GM20000 (cell line): ENCODE data around the gene P2RX2.

ENCODE experiments used
- DNase-seq: peaks from one replicate; pipeline ENCODE4 v3.0.0; 2012; ENCODE audit warnings: low spot score
- TF ChIP-seq, protein P1 (sequence below): IDR thresholded peaks from 2 replicates; pipeline ENCODE4 v1.5.1; 2012; ENCODE audit warnings: mild to moderate bottlenecking, control low read depth; ENCODE audit errors: extremely low read depth, missing control alignments

Gene P2RX2

DNA sequence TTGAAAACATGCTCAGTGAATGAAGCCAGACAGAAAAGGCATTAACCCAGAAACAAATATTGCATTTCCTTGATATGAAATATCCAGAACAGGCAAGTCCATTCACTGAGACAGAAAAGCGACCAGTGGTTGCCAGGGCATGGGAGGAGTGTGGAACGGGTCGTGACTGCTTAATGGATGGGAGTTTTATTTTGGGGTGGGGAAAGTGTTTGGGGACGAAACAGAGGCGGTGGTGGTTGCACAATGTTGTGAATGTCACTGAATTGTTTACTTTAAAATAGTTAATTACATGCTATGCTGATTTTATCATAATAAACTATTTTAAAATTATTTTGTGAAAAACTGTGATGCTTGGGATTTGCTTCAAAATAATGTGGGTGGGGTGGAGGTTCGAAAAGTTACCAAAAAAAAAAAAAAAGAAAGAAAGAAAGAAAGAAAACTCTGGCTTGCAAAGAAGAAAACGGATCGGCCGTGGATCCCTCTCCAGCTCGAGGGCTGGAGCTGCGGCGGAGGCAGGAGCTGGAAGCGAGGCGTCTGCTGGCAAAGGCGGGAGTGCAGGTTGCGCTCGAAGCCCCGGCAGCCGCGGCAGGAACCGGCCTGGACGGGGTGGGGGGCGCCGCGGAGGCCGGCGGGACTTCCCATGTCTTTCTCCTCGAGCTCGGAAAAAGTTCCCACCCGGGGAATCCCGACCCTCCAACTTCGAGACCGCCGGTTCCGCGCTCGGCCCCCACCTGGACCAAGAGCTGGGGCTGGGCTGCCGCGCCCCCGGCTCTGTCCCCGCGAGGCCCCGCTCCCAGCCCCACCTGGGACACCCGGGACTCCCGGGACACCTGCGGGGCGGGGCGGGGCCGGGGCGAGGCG, 524 bp upstream of the P2RX2 start:
- TF ChIP-seq, protein P1, sequence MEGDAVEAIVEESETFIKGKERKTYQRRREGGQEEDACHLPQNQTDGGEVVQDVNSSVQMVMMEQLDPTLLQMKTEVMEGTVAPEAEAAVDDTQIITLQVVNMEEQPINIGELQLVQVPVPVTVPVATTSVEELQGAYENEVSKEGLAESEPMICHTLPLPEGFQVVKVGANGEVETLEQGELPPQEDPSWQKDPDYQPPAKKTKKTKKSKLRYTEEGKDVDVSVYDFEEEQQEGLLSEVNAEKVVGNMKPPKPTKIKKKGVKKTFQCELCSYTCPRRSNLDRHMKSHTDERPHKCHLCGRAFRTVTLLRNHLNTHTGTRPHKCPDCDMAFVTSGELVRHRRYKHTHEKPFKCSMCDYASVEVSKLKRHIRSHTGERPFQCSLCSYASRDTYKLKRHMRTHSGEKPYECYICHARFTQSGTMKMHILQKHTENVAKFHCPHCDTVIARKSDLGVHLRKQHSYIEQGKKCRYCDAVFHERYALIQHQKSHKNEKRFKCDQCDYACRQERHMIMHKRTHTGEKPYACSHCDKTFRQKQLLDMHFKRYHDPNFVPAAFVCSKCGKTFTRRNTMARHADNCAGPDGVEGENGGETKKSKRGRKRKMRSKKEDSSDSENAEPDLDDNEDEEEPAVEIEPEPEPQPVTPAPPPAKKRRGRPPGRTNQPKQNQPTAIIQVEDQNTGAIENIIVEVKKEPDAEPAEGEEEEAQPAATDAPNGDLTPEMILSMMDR: no peak

DNA sequence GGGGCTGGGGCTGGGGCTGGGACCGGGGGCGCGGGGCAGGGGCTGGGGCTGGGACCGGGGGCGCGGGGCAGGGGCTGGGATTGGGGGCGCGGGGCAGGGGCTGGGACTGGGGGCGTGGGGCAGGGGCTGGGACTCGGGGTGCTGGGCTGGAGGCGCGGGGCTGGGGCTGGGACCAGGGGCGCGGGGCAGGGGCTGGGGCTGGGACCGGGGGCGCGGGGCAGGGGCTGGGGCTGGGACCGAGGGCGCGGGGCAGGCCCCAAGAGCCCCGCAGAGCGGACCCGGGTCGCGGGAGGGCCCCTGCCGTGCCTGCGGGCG, 452 bp downstream of the P2RX2 start:
- no peak for DNase-seq
- TF ChIP-seq, protein P1: no peak

More for the DNA sequence above, 524 bp upstream of the P2RX2 start:
- DNase-seq: no peak

DNA sequence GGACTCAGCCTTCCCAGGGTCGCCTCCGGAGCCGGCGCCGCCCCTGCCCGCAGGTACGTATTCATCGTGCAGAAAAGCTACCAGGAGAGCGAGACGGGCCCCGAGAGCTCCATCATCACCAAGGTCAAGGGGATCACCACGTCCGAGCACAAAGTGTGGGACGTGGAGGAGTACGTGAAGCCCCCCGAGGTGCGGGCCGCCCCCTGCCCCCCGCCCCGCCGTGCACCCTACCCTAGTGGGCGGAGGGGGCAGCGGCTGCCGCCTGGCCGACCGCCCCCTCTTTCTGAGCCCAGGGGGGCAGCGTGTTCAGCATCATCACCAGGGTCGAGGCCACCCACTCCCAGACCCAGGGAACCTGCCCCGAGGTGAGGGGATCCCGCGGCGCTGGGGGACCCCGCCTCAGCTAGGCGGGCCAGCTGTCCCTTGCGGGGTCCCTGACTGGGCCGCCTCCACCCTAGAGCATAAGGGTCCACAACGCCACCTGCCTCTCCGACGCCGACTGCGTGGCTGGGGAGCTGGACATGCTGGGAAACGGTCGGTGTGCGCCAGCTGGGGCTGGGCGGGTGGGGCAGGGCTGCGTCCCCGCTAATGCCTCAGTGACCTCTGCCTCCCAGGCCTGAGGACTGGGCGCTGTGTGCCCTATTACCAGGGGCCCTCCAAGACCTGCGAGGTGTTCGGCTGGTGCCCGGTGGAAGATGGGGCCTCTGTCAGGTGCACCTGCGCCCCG, 973 bp downstream of the P2RX2 start:
- no peak for DNase-seq
- TF ChIP-seq, protein P1: no peak

DNA sequence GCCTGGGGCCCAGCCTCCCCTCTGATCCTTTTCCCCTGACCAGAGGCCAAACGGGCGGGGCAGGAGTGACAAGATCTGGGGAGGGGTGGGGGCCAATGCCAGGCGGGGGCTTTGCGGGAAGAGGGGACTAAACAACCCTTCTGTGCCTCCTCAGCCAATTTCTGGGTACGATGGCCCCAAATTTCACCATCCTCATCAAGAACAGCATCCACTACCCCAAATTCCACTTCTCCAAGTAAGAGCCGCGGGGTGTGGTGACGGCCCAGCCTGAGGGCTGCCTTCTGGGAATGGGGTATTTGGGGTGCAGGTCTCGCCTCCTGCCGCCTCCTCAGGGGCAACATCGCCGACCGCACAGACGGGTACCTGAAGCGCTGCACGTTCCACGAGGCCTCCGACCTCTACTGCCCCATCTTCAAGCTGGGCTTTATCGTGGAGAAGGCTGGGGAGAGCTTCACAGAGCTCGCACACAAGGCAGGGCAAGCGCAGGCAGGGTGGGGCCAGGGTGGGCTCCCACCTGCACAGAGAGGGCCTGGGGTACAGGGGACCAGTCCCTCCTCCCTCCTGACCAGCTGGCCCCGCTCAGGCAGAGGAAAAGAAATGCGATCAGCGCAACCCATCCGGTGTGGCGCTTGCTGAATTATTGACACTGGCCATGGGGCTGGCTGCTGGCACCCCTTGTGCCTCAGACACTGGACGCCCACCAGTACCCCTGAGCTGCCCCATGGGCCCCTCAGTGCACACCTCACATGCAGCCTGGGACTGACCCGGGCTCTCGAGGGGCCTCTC, 1.7 kb downstream of the P2RX2 start:
- no peak for DNase-seq
- TF ChIP-seq, protein P1: no peak

DNA sequence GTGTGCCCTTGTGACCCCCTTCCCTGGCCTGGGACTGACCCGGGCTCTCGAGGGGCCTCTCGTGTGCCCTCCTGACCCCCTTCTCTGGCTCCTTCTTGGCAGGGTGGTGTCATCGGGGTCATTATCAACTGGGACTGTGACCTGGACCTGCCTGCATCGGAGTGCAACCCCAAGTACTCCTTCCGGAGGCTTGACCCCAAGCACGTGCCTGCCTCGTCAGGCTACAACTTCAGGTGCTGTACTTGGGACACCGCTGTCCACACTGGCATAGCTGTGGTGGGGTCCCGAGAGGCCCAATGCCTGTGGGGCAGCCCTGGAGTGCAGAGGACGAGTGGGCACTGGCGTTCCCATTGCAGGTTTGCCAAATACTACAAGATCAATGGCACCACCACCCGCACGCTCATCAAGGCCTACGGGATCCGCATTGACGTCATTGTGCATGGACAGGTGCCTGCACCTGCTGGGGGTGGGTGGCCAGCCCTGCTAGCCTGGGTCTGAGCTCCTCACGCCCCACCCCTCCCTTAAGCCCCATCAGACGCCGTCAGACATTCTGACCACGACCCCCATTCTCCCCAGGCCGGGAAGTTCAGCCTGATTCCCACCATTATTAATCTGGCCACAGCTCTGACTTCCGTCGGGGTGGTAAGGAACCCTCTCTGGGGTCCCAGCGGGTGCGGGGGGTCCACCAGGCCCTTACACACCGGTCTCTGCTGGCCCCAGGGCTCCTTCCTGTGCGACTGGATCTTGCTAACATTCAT, 2.5 kb downstream of the P2RX2 start:
- TF ChIP-seq, protein P1: no peak
- no peak for DNase-seq

DNA sequence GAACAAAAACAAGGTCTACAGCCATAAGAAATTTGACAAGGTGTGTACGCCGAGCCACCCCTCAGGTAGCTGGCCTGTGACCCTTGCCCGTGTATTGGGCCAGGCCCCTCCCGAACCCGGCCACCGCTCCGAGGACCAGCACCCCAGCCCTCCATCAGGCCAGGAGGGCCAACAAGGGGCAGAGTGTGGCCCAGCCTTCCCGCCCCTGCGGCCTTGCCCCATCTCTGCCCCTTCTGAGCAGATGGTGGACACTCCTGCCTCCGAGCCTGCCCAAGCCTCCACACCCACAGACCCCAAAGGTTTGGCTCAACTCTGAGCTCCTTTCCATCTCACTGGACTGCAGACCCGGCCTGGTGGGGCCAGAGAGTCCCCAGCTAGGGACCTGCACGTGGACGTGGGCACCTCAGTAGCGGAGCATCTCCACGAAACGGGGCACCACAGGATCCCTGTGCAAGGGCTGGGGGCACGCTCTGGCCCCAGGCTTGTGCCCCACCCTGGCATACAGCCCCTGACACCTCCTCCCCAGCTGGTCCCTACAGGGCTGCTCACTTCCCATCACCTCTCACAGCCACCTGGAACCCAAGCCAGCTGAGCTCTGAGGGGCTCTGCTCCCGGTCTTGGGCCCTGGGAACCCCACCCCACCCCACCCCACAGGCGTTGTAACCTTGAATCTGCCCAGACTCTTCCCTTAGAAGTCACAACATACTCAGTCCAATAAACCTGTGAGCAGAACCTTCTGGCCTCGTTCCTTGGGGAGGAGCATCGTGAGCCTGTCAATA, 3.3 kb downstream of the P2RX2 start:
- DNase-seq: no peak
- TF ChIP-seq, protein P1: no peak
